ENCODE results near the gene ACTR2. TPM values are rescaled to one million over a fixed set of nuclear protein-coding genes. Genes with fewer than 3 reads are reported as not detected.

The ACTR2 gene
- total RNA-seq, 4 donors from 2014 or later = 58.6 to 86.1 (median 80.0) TPM

- Histone ChIP-seq H3K36me3 (peaks cover 0 to 20% (median 0%) of the 10 kb centered on the region in 3 donors), H3K9me3 (no peaks in the 10 kb centered on the region), H3K4me3 (no peak overlapping the region), H3K27ac (no peak overlapping the region), H3K4me1 (no peaks in the 10 kb centered on the region), H3K27me3 (no peaks in the 10 kb centered on the region)
- 94% methylated on average over 20 of the region's 20 CpGs for WGBS, 2 donors
- DNase-seq (ENCODE audit: low spot score in 2 of 2) = no peak
- TF ChIP-seq POLR2A (IDR thresholded peaks at IDR 0.05) = no peak
- no peak for TF ChIP-seq CTCF (IDR thresholded peaks at IDR 0.05)
- no peak for TF ChIP-seq EP300 (IDR thresholded peaks at IDR 0.05)
Measured at GRCh38 chr2:65204461-65205210, 23.0 kb upstream of the ACTR2 start.

GRCh38 chr2:65212115-65212514, 15.5 kb upstream of the ACTR2 start:
- no peak overlapping the region for H3K27ac ChIP-seq
- no peak overlapping the region for H3K4me3 ChIP-seq
- H3K36me3 ChIP-seq = no peaks in the 10 kb centered on the region
- TF ChIP-seq EP300 (IDR thresholded peaks at IDR 0.05) = no peak
- TF ChIP-seq POLR2A (IDR thresholded peaks at IDR 0.05) = no peak
- TF ChIP-seq CTCF (IDR thresholded peaks at IDR 0.05) = no peak
- WGBS, 2 donors = 88 to 93% methylated on average over 3 of the region's 3 CpGs
- no peaks in the 10 kb centered on the region for H3K9me3 ChIP-seq
- no peaks in the 10 kb centered on the region for H3K4me1 ChIP-seq
- no peaks in the 10 kb centered on the region for H3K27me3 ChIP-seq
- no peak for DNase-seq (ENCODE audit: low spot score in 2 of 2)

- H3K4me1 ChIP-seq = no peaks in the 10 kb centered on the region
- no peak for DNase-seq (ENCODE audit: low spot score in 2 of 2)
- no peak for TF ChIP-seq EP300 (IDR thresholded peaks at IDR 0.05)
- TF ChIP-seq POLR2A (IDR thresholded peaks at IDR 0.05) = no peak
- no peak for TF ChIP-seq CTCF (IDR thresholded peaks at IDR 0.05)
- H3K27ac ChIP-seq = no peak overlapping the region
- H3K27me3 ChIP-seq = no peaks in the 10 kb centered on the region
- no peaks in the 10 kb centered on the region for H3K9me3 ChIP-seq
- H3K4me3 ChIP-seq = no peak overlapping the region
- no peaks in the 10 kb centered on the region for H3K36me3 ChIP-seq
Measured at GRCh38 chr2:65212619-65213018, 15.0 kb upstream of the ACTR2 start.

- H3K36me3 ChIP-seq = no peaks in the 10 kb centered on the region
- no peak for DNase-seq (ENCODE audit: low spot score in 2 of 2)
- H3K27ac ChIP-seq = no peak overlapping the region
- no peaks in the 10 kb centered on the region for H3K27me3 ChIP-seq
- no peaks in the 10 kb centered on the region for H3K9me3 ChIP-seq
- H3K4me3 ChIP-seq = no peak overlapping the region
- WGBS, 2 donors = 92 to 94% methylated on average over 9 of the region's 9 CpGs
- TF ChIP-seq EP300 (IDR thresholded peaks at IDR 0.05) = no peak
- no peaks in the 10 kb centered on the region for H3K4me1 ChIP-seq
Measured at GRCh38 chr2:65213035-65213434, 14.6 kb upstream of the ACTR2 start.

GRCh38 chr2:65214361-65214760, 13.3 kb upstream of the ACTR2 start:
- no peaks in the 10 kb centered on the region for H3K36me3 ChIP-seq
- no peak for TF ChIP-seq CTCF (IDR thresholded peaks at IDR 0.05)
- no peak for TF ChIP-seq POLR2A (IDR thresholded peaks at IDR 0.05)
- no peak for TF ChIP-seq EP300 (IDR thresholded peaks at IDR 0.05)
- no peaks in the 10 kb centered on the region for H3K4me1 ChIP-seq
- no peaks in the 10 kb centered on the region for H3K27me3 ChIP-seq
- H3K27ac ChIP-seq = no peak overlapping the region
- no peak overlapping the region for H3K4me3 ChIP-seq
- no peaks in the 10 kb centered on the region for H3K9me3 ChIP-seq
- DNase-seq (ENCODE audit: low spot score in 2 of 2) = no peak
- WGBS, 2 donors = 79 to 87% methylated on average over 1 of the region's 1 CpG

All from tibial nerve (tissue), 4 donors.